Muscle of leg (tissue), 11 donors: ENCODE data around the gene ORAI2. TPM values are rescaled to one million over a fixed set of nuclear protein-coding genes. Genes with fewer than 3 reads are reported as not detected.
"Not testable (repeated sequence)": the region's sequence is repeated elsewhere in the genome, so short reads cannot be mapped to it uniquely, and the experiment has no call there.

Source experiments
- DNase-seq: peaks from one replicate; pipeline ENCODE4 v3.0.0; 2013
- H3K27ac ChIP-seq: one replicate; pipeline ENCODE4 v1.5.1; 2013; ENCODE audit warnings: mild to moderate bottlenecking, low read length, control low read depth
- H3K27me3 ChIP-seq: one replicate; pipeline ENCODE4 v1.6.1; 2013; ENCODE audit warnings: low read length; ENCODE audit not compliant: control insufficient read depth, insufficient read depth
- H3K36me3 ChIP-seq: one replicate; pipeline ENCODE4 v1.6.1; 2013; ENCODE audit warnings: low read length; ENCODE audit not compliant: control insufficient read depth, insufficient read depth
- H3K4me1 ChIP-seq: one replicate; pipeline ENCODE4 v1.6.1; 2013; ENCODE audit warnings: low read length; ENCODE audit not compliant: control insufficient read depth, insufficient read depth
- H3K4me3 ChIP-seq: one replicate; pipeline ENCODE4 v1.5.1; 2013; ENCODE audit warnings: low read length, control low read depth
- H3K9me3 ChIP-seq: replicated peaks from 2 replicates; pipeline ENCODE4 v1.6.1; 2013; ENCODE audit warnings: low read depth, low read length; ENCODE audit not compliant: control insufficient read depth
- WGBS: methylation state at CpG from one replicate; pipeline ENCODE4 v1.1.5; 2013; ENCODE audit warnings: missing lambda C conversion rate; ENCODE audit not compliant: insufficient coverage; 5-methylcytosine and 5-hydroxymethylcytosine counted together
- polyA plus RNA-seq, 8 donors: library from polyadenylated mRNA; unstranded; fragments of 120-200 nt; gene quantifications; one replicate each; pipeline versions ENCODE4 v1.2.1 to v1.2.3, GENCODE V29; 2013; ENCODE audit warnings: inconsistent platforms in 1 of 8, low replicate concordance in 1 of 8; ENCODE audit not compliant: insufficient read length in 8 of 8, insufficient read depth in 1 of 8
- total RNA-seq: library from RNA; stranded (reverse); fragments of 120-200 nt; gene quantifications from one replicate; pipeline ENCODE4 v1.2.4, GENCODE V29; 2013

The ORAI2 gene
- total and polyA plus RNA-seq, 9 donors, result 7.0 to 17.8 (median 11.5) TPM

GRCh38 chr7:102467581-102468477, 34.5 kb downstream of the ORAI2 start:
- Histone ChIP-seq H3K4me1 (peaks cover 19% of the 10 kb centered on the region), H3K36me3 (peaks cover 36% of the 10 kb centered on the region)
- WGBS, result 90% methylated on average over 23 of the region's 24 CpGs

DNA sequence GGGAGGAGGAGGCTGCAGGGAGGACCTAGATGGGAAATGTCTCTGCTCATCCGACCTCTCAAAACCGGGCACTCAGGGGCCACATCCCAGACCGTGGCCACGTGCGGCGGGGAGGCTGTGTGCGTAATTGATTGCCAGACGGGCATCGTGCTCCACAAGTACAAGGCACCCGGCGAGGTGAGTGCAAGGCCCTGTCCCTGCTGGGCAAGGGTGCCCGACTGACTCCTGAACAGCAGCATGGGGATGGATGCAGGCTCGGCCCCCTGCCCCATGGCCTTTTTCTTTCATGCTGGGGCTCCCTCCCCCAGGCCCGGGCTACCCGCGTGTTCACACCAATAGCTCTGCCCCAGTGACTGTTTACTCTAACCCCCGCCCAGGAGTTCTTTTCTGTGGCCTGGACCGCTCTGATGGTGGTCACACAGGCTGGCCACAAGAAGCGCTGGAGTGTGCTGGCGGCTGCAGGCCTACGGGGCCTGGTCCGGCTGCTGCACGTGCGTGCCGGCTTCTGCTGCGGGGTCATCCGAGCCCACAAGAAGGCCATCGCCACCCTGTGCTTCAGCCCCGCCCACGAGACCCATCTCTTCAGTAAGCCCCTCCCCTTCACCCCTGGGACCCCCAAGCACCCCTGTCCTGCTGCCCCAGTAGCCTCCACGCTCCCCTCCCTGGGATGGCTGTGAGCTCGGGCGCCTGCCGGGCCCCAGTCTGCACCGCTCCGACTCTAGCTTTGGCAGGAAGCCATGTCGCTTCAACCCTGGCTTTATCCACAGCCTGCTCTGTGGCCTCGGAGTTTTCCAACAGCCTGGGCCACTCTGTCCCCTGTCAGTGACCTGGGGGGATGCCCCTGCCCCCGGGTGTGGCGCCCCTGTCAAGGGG, 35.3 kb downstream of the ORAI2 start:
- DNase-seq, result peak; percentile 22
- Histone ChIP-seq H3K4me3 (no peak overlapping the region), H3K36me3 (peaks cover 45% of the 10 kb centered on the region), H3K9me3 (no peaks in the 10 kb centered on the region), H3K27ac (no peak overlapping the region), H3K27me3 (no peaks in the 10 kb centered on the region), H3K4me1 (peaks cover 18% of the 10 kb centered on the region)
- WGBS, result 90% methylated on average over 31 of the region's 40 CpGs

More at GRCh38 chr7:102467581-102468477, 34.5 kb downstream of the ORAI2 start:
- DNase-seq, result no peak
- H3K27me3 ChIP-seq, result no peaks in the 10 kb centered on the region
- H3K9me3 ChIP-seq, result no peaks in the 10 kb centered on the region
- H3K4me3 ChIP-seq, result no peak overlapping the region
- no peak overlapping the region for H3K27ac ChIP-seq

DNA sequence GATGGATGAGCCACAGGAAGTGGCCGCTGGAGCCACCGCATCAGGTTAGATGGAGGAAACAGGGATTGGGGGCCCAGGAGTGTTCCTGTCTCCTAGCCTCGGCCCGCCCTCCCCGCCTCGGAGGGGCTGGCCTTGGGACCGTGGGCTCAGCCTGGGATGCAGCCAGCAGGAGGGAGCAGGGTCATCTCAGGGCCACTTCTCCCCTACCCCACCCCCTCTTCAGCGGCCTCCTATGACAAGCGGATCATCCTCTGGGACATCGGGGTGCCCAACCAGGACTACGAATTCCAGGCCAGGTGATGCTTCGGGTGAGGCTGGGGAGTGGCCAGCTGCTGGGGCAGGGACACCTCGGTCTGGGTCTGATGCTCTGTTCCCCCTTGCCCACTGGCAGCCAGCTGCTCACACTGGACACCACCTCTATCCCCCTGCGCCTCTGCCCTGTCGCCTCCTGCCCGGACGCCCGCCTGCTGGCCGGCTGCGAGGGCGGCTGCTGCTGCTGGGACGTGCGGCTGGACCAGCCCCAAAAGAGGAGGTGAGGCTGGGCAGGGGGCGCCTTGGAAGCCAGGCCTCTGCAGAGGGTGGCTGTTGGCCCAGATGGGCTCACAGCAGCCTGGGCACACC, 36.1 kb downstream of the ORAI2 start:
- Histone ChIP-seq H3K36me3 (peaks cover 46% of the 10 kb centered on the region), H3K4me1 (peaks cover 14% of the 10 kb centered on the region), H3K4me3 (no peak overlapping the region), H3K9me3 (no peaks in the 10 kb centered on the region), H3K27me3 (no peaks in the 10 kb centered on the region), H3K27ac (no peak overlapping the region)
- DNase-seq, result no peak
- WGBS, result 85% methylated on average over 17 of the region's 24 CpGs

DNA sequence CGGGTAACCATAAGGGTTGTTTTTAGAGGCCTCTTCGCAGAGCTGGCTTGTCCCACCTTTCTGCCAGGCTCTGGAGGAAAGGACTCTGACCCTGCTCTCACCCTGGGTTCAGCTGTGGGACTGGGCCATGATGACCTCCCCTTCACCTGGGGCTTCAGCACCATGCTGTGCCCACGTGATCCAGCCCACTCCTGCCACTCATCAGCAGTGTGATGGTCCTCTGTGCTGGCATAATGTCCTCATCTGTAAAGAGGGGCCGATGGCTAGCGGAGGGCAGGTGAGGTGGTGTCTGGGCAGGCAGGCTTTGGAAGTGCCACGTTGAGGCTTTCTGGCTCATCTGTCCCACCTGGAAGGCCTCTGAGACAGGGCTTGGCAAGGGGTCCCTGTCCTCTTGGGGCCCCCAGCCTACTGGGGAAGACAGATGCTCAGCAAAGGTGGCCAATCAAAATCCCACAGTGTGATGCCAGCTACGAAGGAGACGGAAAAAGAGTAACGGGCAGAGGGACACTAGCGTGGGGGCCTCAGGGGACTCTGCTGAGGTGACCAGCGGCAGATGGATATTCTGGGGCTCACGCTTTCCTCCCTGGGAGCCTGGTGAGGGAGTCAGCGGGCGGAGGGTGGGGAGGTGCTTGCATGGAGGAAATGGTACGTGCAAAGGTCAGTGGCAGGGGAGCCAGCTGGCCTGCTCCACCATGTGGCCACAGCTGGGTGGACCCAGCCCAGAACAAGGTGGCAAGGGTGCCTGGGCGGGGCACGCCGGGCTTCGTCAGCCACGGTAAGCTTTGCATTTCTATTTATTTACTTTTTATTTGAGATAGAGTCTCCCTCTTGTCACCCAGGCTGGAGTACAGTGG, 36.8 kb downstream of the ORAI2 start:
- no peak overlapping the region for H3K4me3 ChIP-seq
- H3K27ac ChIP-seq, result no peak overlapping the region
- WGBS, result 88% methylated on average over 13 of the region's 20 CpGs
- H3K27me3 ChIP-seq, result no peaks in the 10 kb centered on the region
- H3K36me3 ChIP-seq, result peaks cover 46% of the 10 kb centered on the region
- H3K4me1 ChIP-seq, result peaks cover 14% of the 10 kb centered on the region
- no peaks in the 10 kb centered on the region for H3K9me3 ChIP-seq
- no peak for DNase-seq

- no peak for DNase-seq
- 57% methylated on average over 5 of the region's 6 CpGs for WGBS
- Histone ChIP-seq H3K4me1 (peaks cover 5% of the 10 kb centered on the region), H3K27ac (no peak overlapping the region), H3K36me3 (peaks cover 46% of the 10 kb centered on the region), H3K4me3 (no peak overlapping the region), H3K27me3 (no peaks in the 10 kb centered on the region), H3K9me3 (no peaks in the 10 kb centered on the region)
Measured at GRCh38 chr7:102471791-102472125, 38.4 kb downstream of the ORAI2 start.

GRCh38 chr7:102472126-102473041, 39.0 kb downstream of the ORAI2 start:
- H3K4me3 ChIP-seq, result no peak overlapping the region
- no peak overlapping the region for H3K27ac ChIP-seq
- H3K9me3 ChIP-seq, result no peaks in the 10 kb centered on the region
- H3K4me1 ChIP-seq, result peaks cover 5% of the 10 kb centered on the region
- H3K36me3 ChIP-seq, result peaks cover 46% of the 10 kb centered on the region
- no peaks in the 10 kb centered on the region for H3K27me3 ChIP-seq
- 81% methylated on average over 19 of the region's 31 CpGs for WGBS
- DNase-seq, result no peak

DNA sequence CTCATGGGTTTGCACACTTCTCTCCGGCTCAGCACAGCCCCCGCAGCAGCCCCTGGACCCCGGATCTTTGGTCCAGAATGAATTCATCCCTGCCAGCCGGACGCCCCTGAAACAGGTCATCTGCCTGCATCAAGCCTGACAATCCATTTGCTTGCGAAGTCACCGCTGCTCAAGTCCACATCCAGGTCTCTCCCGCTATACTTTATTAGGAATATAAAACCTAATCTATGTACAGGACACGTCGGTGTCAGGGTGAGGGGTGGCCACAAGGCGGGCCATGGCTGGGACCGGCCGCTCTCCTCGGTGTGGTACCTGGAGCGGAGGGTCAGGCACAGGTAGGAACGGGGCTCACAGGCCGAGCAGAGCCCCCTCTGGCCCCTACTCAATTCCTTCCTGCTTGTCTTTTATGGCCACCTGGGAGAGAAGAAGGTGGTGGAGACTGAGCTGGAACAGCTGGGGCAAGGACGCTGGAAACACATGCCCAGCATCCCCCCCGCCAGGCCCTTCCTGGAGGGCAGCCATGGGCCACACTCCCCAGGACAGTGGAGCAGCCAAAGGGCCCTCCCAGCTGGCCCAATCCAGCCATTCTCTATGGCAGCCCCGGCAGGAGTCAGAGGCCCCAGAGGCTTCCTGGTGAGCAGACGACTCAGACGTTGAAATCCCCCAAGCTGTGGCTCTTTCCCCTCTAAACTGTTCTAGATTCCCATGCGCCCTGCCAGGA, 40.1 kb downstream of the ORAI2 start:
- DNase-seq, result no peak
- Histone ChIP-seq H3K27ac (no peak overlapping the region), H3K4me3 (no peak overlapping the region)

DNA sequence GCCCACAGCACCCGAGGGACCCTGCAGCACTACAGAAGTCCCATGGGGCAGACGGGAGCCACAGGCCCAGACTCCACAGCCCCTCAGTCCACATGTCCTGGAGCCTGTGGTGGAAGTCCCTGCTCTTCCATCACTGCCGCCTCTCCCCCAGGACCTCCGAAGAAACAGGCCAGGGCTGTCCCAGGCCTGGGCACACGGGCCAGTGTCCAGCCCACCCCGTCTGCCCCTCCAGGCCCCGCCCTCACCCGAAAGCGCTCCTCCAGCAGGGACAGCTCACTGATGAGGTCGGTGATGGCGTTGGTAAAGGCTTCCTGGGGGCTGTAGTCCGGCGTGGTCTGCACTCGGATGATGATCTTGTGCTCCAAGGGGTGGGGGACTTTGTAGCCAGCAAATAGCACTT, 40.7 kb downstream of the ORAI2 start:
- H3K4me1 ChIP-seq, H3K4me3 ChIP-seq, H3K27me3 ChIP-seq, H3K9me3 ChIP-seq, H3K27ac ChIP-seq, DNase-seq: not testable (repeated sequence)
- WGBS, result no CpG with 5 or more reads among the region's 14 CpGs
- peaks cover 32% of the 10 kb centered on the region for H3K36me3 ChIP-seq

More for the DNA sequence above, 40.1 kb downstream of the ORAI2 start:
- Histone ChIP-seq H3K36me3 (peaks cover 38% of the 10 kb centered on the region), H3K27me3 (no peaks in the 10 kb centered on the region), H3K9me3 (no peaks in the 10 kb centered on the region), H3K4me1 (peaks cover 7% of the 10 kb centered on the region)
- 82% methylated on average over 16 of the region's 23 CpGs for WGBS
